Pancreas (tissue), 10 donors: ENCODE results near the gene KRT74. TPM values are rescaled to one million over a fixed set of nuclear protein-coding genes. Genes with fewer than 3 reads are reported as not detected.

Experiments used
- ATAC-seq, 4 donors: fragments of 200-7000 bp; cut with Tn5 transposase; one replicate each; pipeline versions ENCODE4 v1.8.0 to v1.9.1; 2020; ENCODE audit warnings: mild to moderate bottlenecking in 4 of 4, moderate library complexity in 4 of 4
- DNase-seq, 6 donors: peaks; one replicate each; pipeline ENCODE4 v3.0.0-alpha.2; 2020
- FAIRE-seq: peaks from 2 replicates; lab custom pipeline; 2012; peaks lifted over from hg19 to GRCh38; lab: Jason Lieb, UNC
- H3K27ac ChIP-seq, 4 donors: fragments of 200-600 bp; sonication (generic); 1 replicate in 3 of 4; 2 replicates in 1 of 4; pipeline versions ENCODE4 v1.5.0 to v1.8.0; 2020
- H3K27me3 ChIP-seq, 4 donors: fragments of 200-600 bp; one replicate each; pipeline ENCODE4 v1.8.0; 2021
- H3K36me3 ChIP-seq, 3 donors: fragments of 200-600 bp; sonication (generic) in 1 of 3; one replicate each; pipeline versions ENCODE4 v1.5.0 to v1.8.0; 2020 to 2021
- H3K4me1 ChIP-seq, 3 donors: fragments of 200-600 bp; one replicate each; pipeline ENCODE4 v1.8.0; 2021
- H3K4me3 ChIP-seq, 4 donors: fragments of 200-600 bp; sonication (generic) in 2 of 4; one replicate each; pipeline versions ENCODE4 v1.5.0 to v1.8.0; 2020 to 2021
- H3K9me3 ChIP-seq, 4 donors: fragments of 200-600 bp; one replicate each; pipeline ENCODE4 v1.8.0; 2021
- WGBS, 2 donors: extraction: QIAGEN DNeasy Blood & Tissue Kit; methylation state at CpG; one replicate each; pipeline ENCODE4 v1.1.7; 2013; 5-methylcytosine and 5-hydroxymethylcytosine counted together
- intact Hi-C, 3 donors: fragments of 100-400 bp; cut with DNase I; formaldehyde crosslinking; loops; one replicate each; pipeline versions ENCODE4 v1.11.1 to v1.14.2; 2022
- polyA plus RNA-seq, 2 donors: library from polyadenylated mRNA; stranded (reverse); fragments of 200-250 nt; gene quantifications; one replicate each; pipeline ENCODE4 v1.2.3, GENCODE V29; 2013
- total RNA-seq, 6 donors: library from RNA; stranded (reverse); fragmentation: NEBNext Ultra II Directional in 4 of 6; extraction: Animal tissue kit (Norgen Biotek cat#: 25700) in 4 of 6; gene quantifications; one replicate each; pipeline versions ENCODE4 v1.2.1 to v1.2.4, GENCODE V29; 2021 to 2023
- TF ChIP-seq, protein P1 (sequence below), 4 donors: fragments of 200-600 bp; sonication (generic) in 3 of 4; IDR thresholded peaks; one replicate each; pipeline versions ENCODE4 v1.5.0 to v1.8.0; 2021; ENCODE audit warnings: antibody characterized with exemption in 4 of 4
- donor health status: healthy with polysubstance abuse.
- donor health status: DM: no; HTN: no; CAD: no; lungs with moderate emphysema.
- donor health status: DM: no; HTN: no; CAD: no.
- donor health status: control.
- donor health status: control.
- donor health status: Bipolar disorder and iron deficiency.
- donor health status: DM: yes; HTN: yes; CAD: no.
- donor health status: DM: no; HTN: no; CAD: no.
- donor health status: DM: no; HTN: no; CAD: no.
- donor health status: DM: yes; HTN: yes; CAD: no.

KRT74 gene
- total and polyA plus RNA-seq, 8 donors, result not detected

GRCh38 chr12:52616680-52617402 is 43.2 kb upstream of the KRT74 start:
- Histone ChIP-seq H3K27me3 (no peaks in the 10 kb centered on the region), H3K4me3 (no peak overlapping the region), H3K27ac (no peak overlapping the region), H3K36me3 (no peaks in the 10 kb centered on the region), H3K9me3 (no peaks in the 10 kb centered on the region), H3K4me1 (no peaks in the 10 kb centered on the region)
- FAIRE-seq, result no peak
- ATAC-seq, result no peak
- whole genome bisulfite sequencing, 2 donors, result 67 to 79% methylated on average over 10 of the region's 10 CpGs
- no peak for DNase-seq
- TF ChIP-seq, protein P1, sequence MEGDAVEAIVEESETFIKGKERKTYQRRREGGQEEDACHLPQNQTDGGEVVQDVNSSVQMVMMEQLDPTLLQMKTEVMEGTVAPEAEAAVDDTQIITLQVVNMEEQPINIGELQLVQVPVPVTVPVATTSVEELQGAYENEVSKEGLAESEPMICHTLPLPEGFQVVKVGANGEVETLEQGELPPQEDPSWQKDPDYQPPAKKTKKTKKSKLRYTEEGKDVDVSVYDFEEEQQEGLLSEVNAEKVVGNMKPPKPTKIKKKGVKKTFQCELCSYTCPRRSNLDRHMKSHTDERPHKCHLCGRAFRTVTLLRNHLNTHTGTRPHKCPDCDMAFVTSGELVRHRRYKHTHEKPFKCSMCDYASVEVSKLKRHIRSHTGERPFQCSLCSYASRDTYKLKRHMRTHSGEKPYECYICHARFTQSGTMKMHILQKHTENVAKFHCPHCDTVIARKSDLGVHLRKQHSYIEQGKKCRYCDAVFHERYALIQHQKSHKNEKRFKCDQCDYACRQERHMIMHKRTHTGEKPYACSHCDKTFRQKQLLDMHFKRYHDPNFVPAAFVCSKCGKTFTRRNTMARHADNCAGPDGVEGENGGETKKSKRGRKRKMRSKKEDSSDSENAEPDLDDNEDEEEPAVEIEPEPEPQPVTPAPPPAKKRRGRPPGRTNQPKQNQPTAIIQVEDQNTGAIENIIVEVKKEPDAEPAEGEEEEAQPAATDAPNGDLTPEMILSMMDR (IDR thresholded peaks at IDR 0.05), result no peak
- intact Hi-C loops, result no loop called here

- FAIRE-seq, result no peak
- TF ChIP-seq, protein P1 (IDR thresholded peaks at IDR 0.05), result no peak
- H3K4me3 ChIP-seq, result no peak overlapping the region
- no peak overlapping the region for H3K27ac ChIP-seq
- no peaks in the 10 kb centered on the region for H3K4me1 ChIP-seq
- no peak for DNase-seq
- WGBS, 2 donors, result 71 to 79% methylated on average over 9 of the region's 9 CpGs
- intact Hi-C loops, result no loop called here
- no peaks in the 10 kb centered on the region for H3K27me3 ChIP-seq
- ATAC-seq, result no peak
- no peaks in the 10 kb centered on the region for H3K9me3 ChIP-seq
- H3K36me3 ChIP-seq, result no peaks in the 10 kb centered on the region
Measured at GRCh38 chr12:52615912-52616311, 42.3 kb upstream of the KRT74 start.

DNA sequence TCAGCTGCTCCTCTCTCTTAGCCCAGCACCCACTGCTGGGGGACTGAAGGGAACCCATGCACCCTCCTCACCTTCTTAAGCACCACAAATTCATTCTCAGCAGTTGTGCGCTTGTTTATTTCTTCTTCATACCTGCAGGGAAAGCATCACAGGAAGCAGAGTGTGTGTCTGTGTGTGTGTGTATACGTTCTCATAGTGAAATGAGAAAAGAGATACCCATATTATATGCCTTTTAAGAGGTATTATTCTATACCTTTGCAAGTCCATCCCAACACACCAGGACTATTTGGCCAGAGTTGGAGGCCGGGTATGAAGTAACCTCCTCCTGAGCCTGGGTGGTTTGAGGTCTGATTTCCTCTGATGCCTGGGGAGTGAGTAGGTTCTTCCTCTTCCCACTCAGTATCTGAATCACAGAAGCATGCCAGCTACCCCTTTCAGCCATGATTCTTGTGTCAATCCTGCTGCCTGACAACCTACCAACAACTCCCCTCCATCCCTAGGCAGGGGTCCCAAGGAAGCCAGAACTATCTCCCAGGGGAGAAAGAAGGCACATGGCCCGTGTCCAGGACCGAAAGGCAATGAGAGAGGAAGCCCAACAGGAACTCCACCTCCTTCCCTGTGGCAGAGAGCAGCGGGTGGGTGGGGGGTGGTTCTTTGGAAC is 41.7 kb upstream of the KRT74 start:
- no peaks in the 10 kb centered on the region for H3K27me3 ChIP-seq
- WGBS, 2 donors, result 52 to 58% methylated on average over 6 of the region's 6 CpGs
- no peaks in the 10 kb centered on the region for H3K4me1 ChIP-seq
- ATAC-seq (no peak), DNase-seq (no peak), FAIRE-seq (no peak)
- TF ChIP-seq, protein P1 (IDR thresholded peaks at IDR 0.05), result no peak
- intact Hi-C loops, result no loop called here
- H3K4me3 ChIP-seq, result no peak overlapping the region
- no peaks in the 10 kb centered on the region for H3K36me3 ChIP-seq
- H3K27ac ChIP-seq, result no peak overlapping the region
- no peaks in the 10 kb centered on the region for H3K9me3 ChIP-seq

DNA sequence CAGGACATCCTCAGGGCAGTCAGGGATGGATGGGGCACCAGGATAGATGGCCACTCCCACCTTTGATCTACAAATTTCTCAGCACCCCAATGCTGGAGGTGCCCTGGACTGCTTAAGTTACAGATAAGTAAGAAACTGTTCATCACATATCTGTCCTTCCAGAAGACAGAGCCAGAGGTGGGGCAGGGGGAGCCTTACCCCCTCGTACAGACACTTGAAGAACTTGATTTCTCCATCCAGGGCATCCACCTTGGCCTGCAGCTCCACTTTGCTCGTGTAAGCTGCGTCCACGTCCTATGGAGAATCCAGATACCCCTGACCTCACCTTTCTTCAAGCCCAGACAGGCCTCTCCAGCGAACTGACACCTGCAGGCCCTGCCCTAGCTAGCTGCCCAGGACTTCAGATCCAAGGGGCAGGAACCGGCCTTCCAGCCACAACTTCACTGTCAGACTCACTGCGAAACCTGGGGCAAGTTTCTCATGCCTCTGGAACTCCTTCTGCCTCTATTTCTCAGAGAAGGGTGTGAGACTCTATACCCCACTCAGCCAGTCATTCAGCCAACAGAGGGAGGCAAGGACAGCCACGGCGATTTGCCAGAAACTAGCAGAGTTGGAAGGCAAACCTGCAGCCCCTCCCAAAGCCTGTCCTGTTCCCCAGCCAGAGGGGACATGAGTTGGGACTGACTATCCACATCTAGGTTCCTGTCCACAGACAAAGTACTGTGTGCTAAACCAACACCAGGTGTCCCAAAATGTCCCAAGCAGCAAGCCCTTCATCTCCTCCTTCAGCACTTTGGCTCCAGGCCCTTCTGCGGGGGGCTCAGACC is 41.0 kb upstream of the KRT74 start:
- TF ChIP-seq, protein P1 (IDR thresholded peaks at IDR 0.05), result no peak
- DNase-seq, result no peak
- H3K4me3 ChIP-seq, result no peak overlapping the region

More for the DNA sequence above, 41.0 kb upstream of the KRT74 start:
- no peaks in the 10 kb centered on the region for H3K9me3 ChIP-seq
- H3K27ac ChIP-seq, result no peak overlapping the region
- intact Hi-C loops, result no loop called here
- H3K27me3 ChIP-seq, result no peaks in the 10 kb centered on the region
- no peaks in the 10 kb centered on the region for H3K36me3 ChIP-seq
- FAIRE-seq (no peak), ATAC-seq (no peak)
- H3K4me1 ChIP-seq, result no peaks in the 10 kb centered on the region
- WGBS, 2 donors, result 74 to 76% methylated on average over 10 of the region's 10 CpGs
